ENCODE measurements around the gene CILP. TPM values are rescaled to one million over a fixed set of nuclear protein-coding genes. Genes with fewer than 3 reads are reported as not detected.

The CILP gene
- polyA plus RNA-seq, 3 donors: 0.13 TPM; not detected in 2

GRCh38 chr15:65260968-65261367 is 49.7 kb upstream of the CILP start:
- no peak overlapping the region for H3K27ac ChIP-seq (ENCODE audit: low read depth in 1 of 2, low read length in 2 of 2)
- no peaks in the 10 kb centered on the region for H4K20me1 ChIP-seq (ENCODE audit: insufficient read depth, low read length)
- no peak for TF ChIP-seq CTCF (IDR thresholded peaks at IDR 0.05)
- no peak overlapping the region for H3K4me3 ChIP-seq (replicated peaks in 1 of 3; ENCODE audit: low read depth in 2 of 3, low read length in 3 of 3)
- no peaks in the 10 kb centered on the region for H3K79me2 ChIP-seq (ENCODE audit: insufficient read depth, low read length)
- 67% methylated on average over 1 of the region's 6 CpGs for WGBS (ENCODE audit: insufficient coverage)
- no peak overlapping the region for H3K27ac Mint-ChIP-seq
- H3K27me3 ChIP-seq (ENCODE audit: control insufficient read depth in 2 of 2, insufficient read depth in 2 of 2, low read length in 2 of 2): no peaks in the 10 kb centered on the region
- no peaks in the 10 kb centered on the region for H3K9me3 Mint-ChIP-seq
- H3K9me3 ChIP-seq (replicated peaks in 1 of 2; ENCODE audit: control insufficient read depth in 1 of 2, insufficient read depth in 1 of 2, low read length in 2 of 2): no peaks in the 10 kb centered on the region
- H3K4me1 Mint-ChIP-seq: no peaks in the 10 kb centered on the region
- H3K9ac ChIP-seq (ENCODE audit: insufficient read depth, low read length, poor library complexity, severe bottlenecking): no peak overlapping the region
- H3K27me3 Mint-ChIP-seq (ENCODE audit: low read depth in 3 of 3): no peaks in the 10 kb centered on the region
- H3K36me3 ChIP-seq (replicated peaks in 1 of 2; ENCODE audit: control insufficient read depth in 1 of 2, insufficient read depth in 2 of 2, low read length in 2 of 2): peaks cover 21 to 49% of the 10 kb centered on the region in 2 donors
- DNase-seq: no peak
- no peak overlapping the region for H3K4me2 ChIP-seq (replicated peaks; ENCODE audit: extremely low read depth, low read length, poor library complexity, severe bottlenecking)
- no peaks in the 10 kb centered on the region for H3K4me1 ChIP-seq (ENCODE audit: control insufficient read depth in 1 of 2, insufficient read depth in 2 of 2, low read length in 2 of 2)
- peaks cover 54 to 57% of the 10 kb centered on the region in 2 donors for H3K36me3 Mint-ChIP-seq
- no peak overlapping the region for H2AFZ ChIP-seq (ENCODE audit: insufficient read depth, low read depth, low read length, poor library complexity, severe bottlenecking)
- intact Hi-C loops (cut with micrococcal nuclease): no loop called here
- no peak overlapping the region for H3K4me3 Mint-ChIP-seq

- peaks cover 58% of the 10 kb centered on the region in 2 donors for H3K36me3 Mint-ChIP-seq
- peaks cover 6% of the 10 kb centered on the region for H3K4me1 Mint-ChIP-seq
- intact Hi-C loops (cut with micrococcal nuclease): no loop called here
- H3K27ac Mint-ChIP-seq: peak overlapping the region in 1 of 7 donors; percentile 51
- H3K79me2 ChIP-seq (ENCODE audit: insufficient read depth, low read length): no peaks in the 10 kb centered on the region
- no peak overlapping the region for H3K9ac ChIP-seq (ENCODE audit: insufficient read depth, low read length, poor library complexity, severe bottlenecking)
- H2AFZ ChIP-seq (ENCODE audit: insufficient read depth, low read depth, low read length, poor library complexity, severe bottlenecking): no peak overlapping the region
- no peak overlapping the region for H3K27ac ChIP-seq (ENCODE audit: low read depth in 1 of 2, low read length in 2 of 2)
- TF ChIP-seq CTCF (IDR thresholded peaks at IDR 0.05): no peak
- H3K4me1 ChIP-seq (ENCODE audit: control insufficient read depth in 1 of 2, insufficient read depth in 2 of 2, low read length in 2 of 2): peaks cover 0 to 7% of the 10 kb centered on the region in 2 donors
- no peaks in the 10 kb centered on the region for H3K9me3 Mint-ChIP-seq
- no peak overlapping the region for H3K4me3 ChIP-seq (replicated peaks in 1 of 3; ENCODE audit: low read depth in 2 of 3, low read length in 3 of 3)
- no peak overlapping the region for H3K4me2 ChIP-seq (replicated peaks; ENCODE audit: extremely low read depth, low read length, poor library complexity, severe bottlenecking)
- WGBS (ENCODE audit: insufficient coverage): 83% methylated on average over 7 of the region's 7 CpGs
- H3K36me3 ChIP-seq (replicated peaks in 1 of 2; ENCODE audit: control insufficient read depth in 1 of 2, insufficient read depth in 2 of 2, low read length in 2 of 2): peaks cover 21 to 49% of the 10 kb centered on the region in 2 donors
- H4K20me1 ChIP-seq (ENCODE audit: insufficient read depth, low read length): no peaks in the 10 kb centered on the region
- no peak for DNase-seq
- no peaks in the 10 kb centered on the region for H3K9me3 ChIP-seq (replicated peaks in 1 of 2; ENCODE audit: control insufficient read depth in 1 of 2, insufficient read depth in 1 of 2, low read length in 2 of 2)
- H3K27me3 Mint-ChIP-seq (ENCODE audit: low read depth in 3 of 3): no peaks in the 10 kb centered on the region
- no peaks in the 10 kb centered on the region for H3K27me3 ChIP-seq (ENCODE audit: control insufficient read depth in 2 of 2, insufficient read depth in 2 of 2, low read length in 2 of 2)
- no peak overlapping the region for H3K4me3 Mint-ChIP-seq
Observed at GRCh38 chr15:65259367-65259797, 48.1 kb upstream of the CILP start.
